ENCODE results near the gene RIOX2.

RIOX2 gene

DNA sequence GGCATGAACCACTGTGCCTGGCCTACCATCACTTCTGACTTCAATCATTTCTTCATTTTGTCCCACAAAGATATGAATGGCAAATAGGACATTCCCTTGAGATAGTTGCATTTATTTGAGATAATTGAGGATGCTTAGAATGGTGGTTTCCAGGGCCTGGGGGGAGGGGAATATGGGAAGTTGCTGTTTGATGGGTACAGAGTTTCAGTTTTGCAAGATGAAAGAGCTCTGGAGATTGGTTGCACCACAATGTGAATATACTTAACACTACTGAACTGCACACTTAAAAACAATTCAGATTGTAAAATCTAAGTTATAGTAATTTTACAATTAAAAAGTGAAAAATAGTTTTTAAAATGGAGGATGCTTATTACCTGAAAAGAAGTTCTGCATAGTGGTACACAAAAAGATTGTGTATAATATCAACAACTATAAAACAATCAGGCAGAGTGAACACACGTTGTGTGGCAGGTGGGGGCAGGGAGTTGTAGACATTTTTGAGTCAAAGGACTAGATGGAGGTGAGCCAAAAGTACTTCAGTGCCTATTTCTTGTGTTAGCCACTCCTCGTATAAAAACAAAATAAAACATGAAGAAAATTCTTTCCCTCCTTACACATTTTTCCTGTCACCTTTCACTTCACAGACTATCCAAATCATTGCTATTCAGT lies 18.5 kb upstream of the RIOX2 start:
- no peak for DNase-seq (ENCODE audit: low spot score)

DNA sequence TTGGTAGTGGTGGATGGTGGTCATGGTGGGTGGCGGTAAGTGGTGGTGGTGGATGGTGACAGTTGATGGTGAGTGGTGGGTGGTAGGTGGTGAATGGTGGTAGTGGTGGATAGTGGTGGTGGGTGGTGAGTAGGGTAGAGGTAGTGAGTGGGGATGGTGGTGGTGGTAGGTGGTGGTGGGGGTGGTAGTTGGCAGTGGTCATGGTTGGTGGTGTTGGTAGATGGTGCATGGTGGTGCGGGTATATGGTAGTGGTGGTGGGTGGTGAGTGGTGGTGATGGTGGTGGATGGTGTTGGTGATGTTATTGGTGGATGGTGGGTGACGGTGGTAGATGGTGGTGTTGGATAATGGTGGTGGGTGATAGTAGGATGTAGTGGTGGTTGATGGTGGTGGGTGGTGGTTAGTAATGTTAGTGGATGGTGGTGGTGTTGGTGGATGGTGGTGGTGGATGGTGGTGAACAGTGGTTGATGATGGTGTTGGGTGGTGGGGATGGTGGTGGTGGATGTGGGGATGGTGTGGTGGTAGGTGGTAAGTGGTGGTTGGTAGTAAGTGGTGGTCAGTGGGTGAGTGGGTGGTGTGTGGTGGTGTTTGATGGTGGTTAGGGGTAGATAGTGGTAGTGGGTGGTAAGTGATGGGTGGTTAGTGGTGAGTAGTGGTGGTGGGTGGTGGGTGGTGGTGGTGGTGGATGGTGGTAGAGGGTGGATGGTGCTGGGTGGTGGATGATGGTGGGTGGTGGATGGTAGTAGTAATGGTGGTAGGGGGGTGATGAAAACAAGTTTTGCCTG lies 16.7 kb upstream of the RIOX2 start:
- DNase-seq (ENCODE audit: low spot score) = no peak

- no peak for DNase-seq (ENCODE audit: low spot score)
These were observed 15.1 kb upstream of the RIOX2 start for GRCh38 chr3:97987306-97987705.

DNA sequence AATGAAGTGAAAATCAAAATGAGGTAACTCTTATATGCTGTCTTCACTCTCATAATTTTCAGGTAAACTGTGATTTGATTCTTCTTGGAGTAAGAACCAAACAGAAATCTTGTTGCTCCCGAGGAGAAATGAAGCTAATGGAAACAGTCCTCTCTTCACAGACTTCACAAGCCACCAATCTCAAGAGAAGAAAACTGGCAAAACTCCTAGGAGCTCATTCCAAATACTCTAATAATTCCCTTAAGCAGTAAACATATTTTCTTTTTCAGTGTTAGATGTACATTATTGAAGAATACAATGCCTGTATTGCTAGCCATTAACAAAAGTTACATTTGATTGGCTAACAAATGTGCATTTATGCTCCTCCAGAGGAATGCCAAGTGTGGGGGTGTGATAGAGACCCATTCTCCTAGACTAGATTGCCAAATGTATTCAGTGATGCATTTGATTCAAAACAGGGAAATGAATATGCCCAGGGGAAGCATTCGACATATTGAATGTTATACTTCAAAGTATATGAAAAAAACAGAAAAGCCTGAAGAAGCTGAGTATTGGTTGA lies 11.8 kb upstream of the RIOX2 start:
- no peak for DNase-seq (ENCODE audit: low spot score)

GRCh38 chr3:97981886-97982285 lies 9.7 kb upstream of the RIOX2 start:
- no peak for DNase-seq (ENCODE audit: low spot score)

- no peak for DNase-seq (ENCODE audit: low spot score)
These were observed 7.4 kb upstream of the RIOX2 start for GRCh38 chr3:97979610-97980009.

- no peak for DNase-seq (ENCODE audit: low spot score)
These were observed 3.2 kb upstream of the RIOX2 start for GRCh38 chr3:97975466-97975865.

DNA sequence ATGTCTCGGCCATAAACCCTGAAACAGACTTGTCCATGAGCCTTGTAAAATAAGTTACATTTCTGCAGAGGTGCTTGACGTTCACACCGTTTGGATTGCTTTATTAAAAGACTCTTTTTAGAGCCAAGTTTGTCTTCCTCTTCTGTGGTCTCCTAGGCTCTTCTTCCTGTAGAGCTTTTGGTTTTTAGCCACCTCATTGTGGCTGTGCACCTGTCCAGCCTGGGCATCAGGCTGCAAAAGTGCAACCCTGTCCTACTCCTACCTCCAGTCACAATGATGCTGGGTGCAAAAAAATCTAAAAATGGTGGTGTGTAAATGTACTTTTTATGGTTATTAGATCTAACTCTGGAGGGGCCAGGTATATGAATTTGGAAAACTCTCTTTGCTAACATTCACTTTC lies 2.8 kb upstream of the RIOX2 start:
- DNase-seq (ENCODE audit: low spot score) = no peak

DNA sequence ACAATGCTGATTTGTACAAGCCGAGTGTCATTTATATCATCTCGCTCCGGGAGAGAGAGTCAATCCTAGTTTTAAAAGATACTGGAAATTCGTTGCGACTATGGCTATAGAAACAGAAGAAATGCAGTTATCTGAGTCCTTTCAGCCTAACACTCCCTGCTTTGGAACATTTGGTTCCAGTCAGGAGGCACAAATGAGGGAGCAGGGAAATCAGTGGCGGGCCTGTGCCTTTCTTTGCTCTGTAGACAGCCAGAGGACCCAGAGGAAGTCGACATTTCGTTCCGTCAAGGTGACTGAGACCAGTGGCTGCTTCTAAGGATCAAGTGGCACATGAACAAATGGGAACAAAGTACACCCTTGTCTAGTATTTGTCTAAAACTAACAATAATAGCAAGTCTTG lies 745 bp upstream of the RIOX2 start:
- no peak for DNase-seq (ENCODE audit: low spot score)

- DNase-seq (ENCODE audit: low spot score) = no peak
These were observed 1.1 kb downstream of the RIOX2 start for GRCh38 chr3:97970956-97971620.

GRCh38 chr3:97970156-97970555 lies 2.1 kb downstream of the RIOX2 start:
- DNase-seq (ENCODE audit: low spot score) = no peak

- DNase-seq (ENCODE audit: low spot score) = no peak
These were observed 2.7 kb downstream of the RIOX2 start for GRCh38 chr3:97969541-97969940.

GRCh38 chr3:97968376-97968775 lies 3.9 kb downstream of the RIOX2 start:
- DNase-seq (ENCODE audit: low spot score) = no peak

DNA sequence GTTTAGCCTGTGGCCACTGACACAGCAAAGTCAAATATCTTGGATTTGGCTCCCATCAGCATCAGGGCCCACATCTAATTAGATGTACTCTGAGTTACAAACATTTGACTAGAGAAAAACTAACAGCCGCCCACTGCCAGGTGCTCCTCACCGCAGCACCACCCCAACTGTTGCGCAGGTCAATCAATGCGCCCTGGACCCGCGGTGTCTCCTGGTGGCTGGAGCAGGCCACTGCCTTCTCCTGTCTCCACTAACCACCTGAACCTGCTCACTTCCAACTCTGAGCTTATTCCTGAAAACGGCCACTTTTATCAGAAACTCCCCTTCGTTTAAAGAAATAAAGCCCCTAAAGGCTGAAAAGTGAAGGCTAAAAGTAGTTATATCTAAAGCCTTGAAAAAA lies 4.3 kb downstream of the RIOX2 start:
- no peak for DNase-seq (ENCODE audit: low spot score)

- DNase-seq (ENCODE audit: low spot score) = no peak
These were observed 11.1 kb downstream of the RIOX2 start for GRCh38 chr3:97960993-97961766.

GRCh38 chr3:97960551-97960950 lies 11.7 kb downstream of the RIOX2 start:
- no peak for DNase-seq (ENCODE audit: low spot score)

GRCh38 chr3:97959872-97960271 lies 12.4 kb downstream of the RIOX2 start:
- DNase-seq (ENCODE audit: low spot score) = no peak

- DNase-seq (ENCODE audit: low spot score) = no peak
These were observed 13.4 kb downstream of the RIOX2 start for GRCh38 chr3:97958796-97959195.

DNA sequence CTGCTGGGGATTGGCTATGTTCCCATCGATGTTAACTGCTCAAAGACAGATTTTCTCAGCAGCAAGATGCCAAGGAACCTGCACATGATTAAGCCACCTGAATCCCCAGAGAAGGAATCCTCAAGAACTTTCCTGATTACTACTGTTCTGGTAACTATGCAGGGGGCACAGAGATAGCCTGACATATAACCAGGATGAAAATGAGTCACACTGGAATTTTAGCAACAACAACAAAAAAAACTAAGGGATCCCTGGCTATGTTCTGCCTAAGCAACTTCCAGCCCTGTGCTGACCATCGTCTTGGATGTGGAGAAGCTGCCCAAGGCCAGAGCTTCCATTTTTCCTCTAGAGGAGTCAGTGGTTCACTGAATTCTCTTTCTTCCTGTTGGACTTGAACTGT lies 13.8 kb downstream of the RIOX2 start:
- no peak for DNase-seq (ENCODE audit: low spot score)

- no peak for DNase-seq (ENCODE audit: low spot score)
These were observed 14.5 kb downstream of the RIOX2 start for GRCh38 chr3:97957617-97958311.

GRCh38 chr3:97956051-97956450 lies 16.2 kb downstream of the RIOX2 start:
- DNase-seq (ENCODE audit: low spot score) = no peak

Measured in RKO (cell line).